ENCODE measurements around the gene PALM. TPM values are rescaled to one million over a fixed set of nuclear protein-coding genes. Genes with fewer than 3 reads are reported as not detected.
"Not testable (repeated sequence)": the region's sequence is repeated elsewhere in the genome, so short reads cannot be mapped to it uniquely, and the experiment has no call there.

PALM gene, protein sequence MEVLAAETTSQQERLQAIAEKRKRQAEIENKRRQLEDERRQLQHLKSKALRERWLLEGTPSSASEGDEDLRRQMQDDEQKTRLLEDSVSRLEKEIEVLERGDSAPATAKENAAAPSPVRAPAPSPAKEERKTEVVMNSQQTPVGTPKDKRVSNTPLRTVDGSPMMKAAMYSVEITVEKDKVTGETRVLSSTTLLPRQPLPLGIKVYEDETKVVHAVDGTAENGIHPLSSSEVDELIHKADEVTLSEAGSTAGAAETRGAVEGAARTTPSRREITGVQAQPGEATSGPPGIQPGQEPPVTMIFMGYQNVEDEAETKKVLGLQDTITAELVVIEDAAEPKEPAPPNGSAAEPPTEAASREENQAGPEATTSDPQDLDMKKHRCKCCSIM
- polyA plus RNA-seq (2013, experiment 1 of 2; ENCODE audit: insufficient read length), result 33.0 TPM
- 44.0 TPM for polyA plus RNA-seq (2013, experiment 2 of 2; ENCODE audit: insufficient read length)

DNA sequence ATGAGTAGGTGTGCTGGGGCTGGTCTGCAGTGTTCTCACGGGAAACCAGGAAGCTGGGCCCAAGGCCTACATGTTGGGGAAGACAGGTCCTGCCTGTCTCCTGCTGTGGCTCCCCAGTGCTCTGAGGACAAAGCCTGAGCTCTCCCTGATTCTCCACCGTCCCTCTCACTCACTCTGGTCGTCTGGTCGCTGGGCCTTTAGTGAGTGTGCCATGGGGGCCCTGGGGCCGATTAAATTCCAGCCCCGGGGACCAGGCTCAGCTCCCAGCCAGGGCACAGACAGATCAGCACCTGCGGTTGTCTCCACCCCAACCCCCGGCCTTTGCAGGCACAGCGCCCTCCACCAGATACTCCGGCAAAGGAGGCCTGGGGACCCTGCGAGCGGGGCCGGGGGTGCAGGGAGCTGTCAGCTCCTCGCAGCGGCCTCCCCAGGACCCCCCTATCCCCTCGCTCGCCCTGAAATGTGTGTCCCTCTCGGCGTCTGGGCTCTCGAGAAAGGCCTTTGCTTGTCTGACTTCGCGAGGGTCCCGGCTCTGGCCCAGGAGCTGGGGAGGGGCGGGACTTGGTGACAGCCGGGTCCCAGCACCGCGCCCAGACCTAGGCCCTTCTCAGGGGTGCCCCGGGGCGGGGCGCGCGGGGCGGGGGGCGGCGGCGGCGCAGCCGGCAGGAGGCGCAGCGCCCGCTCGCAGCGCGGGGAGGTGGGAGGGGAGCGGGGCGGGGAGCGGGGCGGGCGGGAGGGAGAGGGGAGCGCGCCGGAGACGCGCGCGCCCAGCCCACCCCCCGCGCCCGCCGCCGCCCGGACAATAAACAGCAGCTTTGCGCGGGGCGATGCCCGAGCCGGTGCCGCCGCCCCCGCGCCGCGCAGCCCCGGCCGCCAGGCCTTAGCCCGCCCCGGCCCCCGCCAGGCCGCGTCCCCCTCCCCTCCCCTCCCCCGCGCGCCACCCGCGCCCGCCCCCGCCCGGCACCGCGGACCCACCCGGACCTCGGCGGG lies at the start of gene PALM:
Gene PALM (plus strand): TSS at position 782 of the 990 bp plus-strand sequence. CDS start 212 bp downstream, outside the sequence.
- DNase-seq, result peak; percentile 32

GRCh38 chr19:660793-661426 lies 47.8 kb upstream of the PALM start:
- DNase-seq, result no peak

- no peak for DNase-seq
Measured at GRCh38 chr19:661427-662196, 47.1 kb upstream of the PALM start.

GRCh38 chr19:662207-662961 lies 46.4 kb upstream of the PALM start:
- DNase-seq, result peak; percentile 31

GRCh38 chr19:662962-663681 lies 45.6 kb upstream of the PALM start, which contains the start of gene RNF126:
Gene RNF126, minus strand, starts transcription at chr19:663214. Its CDS starts 93 bp downstream, at chr19:663121.
- DNase-seq, result peak; percentile 94

DNA sequence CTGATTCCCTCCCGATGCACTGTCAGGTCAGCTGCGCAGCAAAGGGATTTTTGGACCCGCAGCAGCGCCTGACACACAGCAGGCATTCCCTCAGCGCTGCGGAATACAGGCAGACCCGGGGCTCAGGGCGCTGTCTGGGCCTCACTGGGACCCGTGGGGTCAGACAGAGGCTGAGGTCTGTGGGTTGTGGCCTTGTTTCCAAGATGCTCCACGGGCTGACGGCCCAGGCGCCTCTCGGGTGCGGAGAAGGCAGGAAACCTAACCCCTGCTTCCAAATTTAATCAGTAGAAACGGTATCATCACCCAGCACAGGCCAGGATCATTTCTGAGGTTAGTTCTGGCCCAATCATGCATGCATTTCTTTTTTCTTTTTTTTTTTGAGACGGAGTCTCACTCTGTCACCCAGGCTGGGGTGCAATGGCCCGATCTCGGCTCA lies 45.0 kb upstream of the PALM start:
- DNase-seq, result no peak

DNA sequence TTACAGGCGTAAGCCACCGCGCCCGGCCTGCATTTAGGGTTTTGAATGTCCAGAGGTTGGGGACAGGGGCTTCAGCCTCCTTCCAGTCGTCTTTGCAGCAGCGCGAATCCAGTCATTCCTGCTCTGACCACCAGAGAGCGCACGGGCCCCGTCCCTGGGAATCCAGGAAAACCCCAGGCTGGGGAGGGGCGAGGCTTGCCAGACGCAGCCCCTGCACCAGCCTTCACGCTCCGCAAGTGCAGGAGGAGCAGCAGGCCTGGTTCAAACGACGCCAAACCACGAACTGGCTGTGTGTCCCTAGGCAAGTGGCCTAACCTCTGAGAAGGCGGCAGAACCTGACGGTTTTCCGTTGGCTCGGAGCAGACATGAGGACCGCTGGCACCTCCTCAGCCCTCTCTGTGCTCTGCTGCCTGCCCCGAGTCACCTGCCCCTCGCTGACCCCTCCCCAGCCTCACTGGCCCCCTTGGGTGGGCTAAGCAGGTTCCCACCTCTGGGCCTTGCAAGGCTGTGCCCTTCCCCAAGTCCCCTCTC lies 43.8 kb upstream of the PALM start:
- peak; percentile 75 for DNase-seq

DNA sequence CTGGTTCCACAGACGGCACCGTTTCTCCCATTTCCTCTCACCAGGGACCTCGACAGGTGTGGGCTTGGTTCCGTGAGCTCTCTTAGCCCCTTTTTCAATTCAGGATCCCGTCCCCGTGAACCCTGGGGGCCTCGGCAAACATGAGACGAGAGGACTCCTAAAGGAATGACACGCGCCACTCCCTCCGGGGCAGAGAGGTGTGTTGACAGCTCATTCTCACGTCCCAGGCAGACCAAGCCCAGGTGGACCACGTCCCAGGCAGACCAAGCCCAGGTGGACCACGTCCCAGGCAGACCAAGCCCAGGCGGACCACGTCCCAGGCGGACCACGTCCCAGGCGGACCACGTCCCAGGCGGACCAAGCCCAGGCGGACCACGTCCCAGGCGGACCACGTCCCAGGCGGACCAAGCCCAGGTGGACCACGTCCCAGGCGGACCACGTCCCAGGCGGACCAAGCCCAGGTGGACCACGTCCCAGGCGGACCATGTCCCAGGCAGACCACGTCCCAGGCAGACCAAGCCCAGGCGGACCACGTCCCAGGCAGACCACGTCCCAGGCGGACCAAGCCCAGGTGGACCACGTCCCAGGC lies 41.7 kb upstream of the PALM start:
- not testable (repeated sequence) for DNase-seq

DNA sequence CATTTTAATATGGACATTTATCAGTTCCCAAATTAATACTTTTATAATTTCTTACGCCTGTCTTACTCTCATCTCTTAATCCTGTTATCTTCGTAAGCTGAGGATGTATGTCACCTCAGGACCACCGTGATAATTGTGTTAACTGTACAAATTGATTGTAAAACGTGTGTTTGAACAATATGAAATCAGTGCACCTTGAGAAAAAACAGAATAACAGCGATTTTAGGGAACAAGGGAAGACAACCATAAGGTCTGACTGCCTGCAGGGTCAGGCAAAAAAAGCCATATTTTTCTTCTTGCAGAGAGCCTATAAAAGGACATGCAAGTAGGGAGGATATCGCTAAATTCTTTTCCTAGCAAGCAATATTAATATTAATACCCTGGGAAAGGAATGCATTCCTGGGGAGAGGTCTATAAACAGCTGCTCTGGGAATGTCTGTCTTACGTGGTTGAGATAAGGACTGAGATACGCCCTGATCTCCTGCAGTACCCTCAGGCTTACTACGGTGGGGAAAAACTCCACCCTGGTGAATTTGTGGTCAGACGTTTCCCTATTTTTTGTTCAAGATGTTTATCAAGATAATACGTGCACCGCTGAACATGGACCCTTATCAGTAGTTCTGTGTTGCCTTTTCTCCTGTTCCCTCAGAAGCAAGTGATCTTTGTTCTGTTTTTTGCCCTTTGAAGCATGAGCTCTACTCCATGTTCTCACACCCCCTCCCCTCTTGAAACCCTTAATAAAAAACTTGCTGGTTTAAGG lies 39.9 kb upstream of the PALM start:
- not testable (repeated sequence) for DNase-seq

- no peak for DNase-seq
Measured at GRCh38 chr19:670609-671075, 38.1 kb upstream of the PALM start.

GRCh38 chr19:674282-675151 lies 34.2 kb upstream of the PALM start:
- DNase-seq, result no peak

GRCh38 chr19:676007-676338 lies 32.8 kb upstream of the PALM start:
- DNase-seq, result no peak

DNA sequence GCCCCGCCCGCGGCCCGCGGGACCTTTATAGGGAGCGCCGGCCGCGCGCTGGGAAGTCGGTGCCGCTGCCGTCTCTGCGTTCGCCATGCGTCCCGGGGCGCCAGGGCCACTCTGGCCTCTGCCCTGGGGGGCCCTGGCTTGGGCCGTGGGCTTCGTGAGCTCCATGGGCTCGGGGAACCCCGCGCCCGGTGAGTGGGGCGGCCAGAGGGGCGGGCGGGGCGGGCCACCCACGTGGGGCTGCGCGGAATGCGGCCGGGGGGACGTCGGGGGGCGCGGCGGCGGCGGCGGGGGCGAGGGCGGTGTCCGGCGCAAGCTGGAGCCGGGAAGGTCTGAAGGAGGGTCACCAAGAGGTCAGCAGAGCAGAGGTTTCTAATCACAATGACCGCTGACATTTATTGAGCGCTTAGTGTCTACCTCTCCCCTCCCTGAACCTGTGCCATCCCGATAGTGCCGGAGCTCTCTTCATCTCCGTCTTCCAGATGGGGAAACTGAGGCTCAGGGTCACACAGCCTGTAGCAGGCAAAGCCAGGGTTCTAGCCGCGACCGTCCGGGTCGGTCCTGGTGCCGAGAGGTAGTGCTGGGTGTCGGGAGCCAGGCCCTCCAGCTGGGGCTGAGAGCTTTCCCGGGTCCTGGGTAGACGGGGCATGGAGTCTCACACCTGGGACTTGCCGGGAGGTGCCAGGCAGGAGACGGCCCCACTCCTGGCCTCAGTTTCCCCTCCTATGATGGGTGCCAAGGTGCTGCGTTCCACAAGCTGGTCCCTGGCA lies 32.2 kb upstream of the PALM start, which contains the start of gene FSTL3:
Gene FSTL3 (plus strand): TSS at position 54 of the 767 bp plus-strand sequence. CDS start 32 bp downstream, at position 86.
- DNase-seq, result no peak

DNA sequence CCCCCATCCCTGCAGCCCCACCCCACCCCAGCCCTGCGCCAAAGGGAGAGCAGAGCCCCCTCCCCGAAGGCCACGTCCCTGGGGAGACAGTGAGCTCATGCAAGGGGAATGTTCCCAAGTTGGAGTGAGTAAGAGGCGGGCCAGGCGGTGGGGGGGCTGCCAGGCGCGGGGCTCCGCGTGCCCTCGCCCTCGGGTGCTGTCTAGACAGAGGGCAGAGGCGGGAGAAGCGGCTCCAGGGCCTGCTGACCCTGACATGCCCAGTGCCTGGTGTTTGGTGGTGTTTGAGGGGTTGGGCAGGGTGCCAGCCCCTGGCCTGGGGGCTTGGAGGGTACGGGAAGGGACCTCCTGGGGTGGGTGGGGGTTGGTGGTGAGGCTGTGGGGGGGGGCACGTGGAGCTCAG lies 31.5 kb upstream of the PALM start:
- peak; percentile 89 for DNase-seq

DNA sequence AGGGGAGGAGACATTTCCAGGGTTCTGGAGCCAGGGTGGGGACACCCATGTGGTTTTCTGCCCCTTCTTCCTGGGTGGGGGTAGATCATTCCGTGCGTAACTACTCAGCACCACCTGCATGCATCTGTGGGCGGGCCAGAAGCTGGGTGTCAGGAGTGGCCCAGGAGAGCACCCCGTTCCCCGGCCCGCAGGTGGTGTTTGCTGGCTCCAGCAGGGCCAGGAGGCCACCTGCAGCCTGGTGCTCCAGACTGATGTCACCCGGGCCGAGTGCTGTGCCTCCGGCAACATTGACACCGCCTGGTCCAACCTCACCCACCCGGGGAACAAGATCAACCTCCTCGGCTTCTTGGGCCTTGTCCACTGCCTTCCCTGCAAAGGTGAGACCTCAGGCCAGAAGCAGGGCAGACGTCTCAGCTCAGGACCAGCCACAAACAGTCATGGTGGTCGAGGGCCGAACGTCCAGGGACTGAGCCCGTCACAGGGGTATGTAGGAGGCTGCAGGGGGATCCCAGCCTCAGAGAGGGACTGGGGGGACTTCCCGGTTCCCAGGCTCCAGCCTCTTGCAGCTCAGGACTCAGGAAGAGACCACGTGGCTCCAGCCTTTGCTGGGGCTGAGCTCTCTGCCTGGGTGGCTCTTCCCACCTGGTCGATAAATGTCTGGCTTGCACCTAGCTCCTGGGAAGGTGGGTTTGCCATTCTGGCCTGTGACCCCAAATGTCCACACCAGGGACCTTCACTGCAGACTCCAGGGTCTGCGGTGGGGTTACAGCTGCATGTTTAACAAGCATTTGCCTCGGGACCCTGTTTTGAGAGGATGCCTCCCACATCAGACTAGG lies 30.9 kb upstream of the PALM start:
- DNase-seq, result no peak
